ENCODE measurements around the gene VPS13D.
"Not testable (repeated sequence)": the region's sequence is repeated elsewhere in the genome, so short reads cannot be mapped to it uniquely, and the experiment has no call there.

Gene VPS13D

DNA sequence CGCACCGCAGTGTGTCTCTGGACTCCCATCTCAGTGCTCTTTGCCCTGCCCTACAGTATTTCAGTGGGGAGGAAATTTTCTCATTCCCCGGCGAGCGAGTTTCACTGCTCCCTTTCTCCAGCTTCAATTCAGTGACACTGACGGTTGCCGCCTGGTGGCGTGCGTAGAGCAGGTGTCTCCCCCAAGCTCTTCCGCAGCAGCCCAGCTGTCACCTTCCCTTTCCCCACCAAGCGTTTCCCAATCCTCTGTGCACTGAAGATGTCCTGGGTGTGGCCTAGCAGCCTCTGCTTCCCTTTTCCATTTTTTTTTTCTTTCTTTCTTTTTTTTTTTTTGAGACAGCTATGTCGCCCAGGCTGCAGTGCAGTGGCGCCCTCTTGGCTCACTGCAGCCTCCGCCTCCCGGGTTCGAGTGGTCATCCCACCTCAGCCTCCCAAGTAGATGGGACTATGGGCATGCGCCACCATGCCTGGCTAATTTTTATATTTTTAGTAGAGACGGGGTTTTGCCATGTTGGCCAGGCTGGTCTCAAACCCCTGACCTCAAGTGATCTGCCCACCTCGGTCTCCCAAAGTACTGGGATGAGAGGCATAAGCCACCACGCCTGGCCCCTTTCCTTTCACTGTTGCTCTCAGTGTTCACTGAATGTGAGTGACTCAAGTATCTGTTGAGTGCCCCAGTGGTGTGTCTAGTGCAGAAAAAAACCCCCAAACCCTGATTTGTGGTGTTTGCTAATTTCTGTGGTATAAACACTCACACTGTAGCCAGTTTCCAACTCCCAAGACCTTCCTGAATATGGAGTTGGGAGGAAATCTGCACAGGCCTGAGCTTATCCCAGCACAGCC is 33.0 kb upstream of the VPS13D start:
- no peak for DNase-seq

DNA sequence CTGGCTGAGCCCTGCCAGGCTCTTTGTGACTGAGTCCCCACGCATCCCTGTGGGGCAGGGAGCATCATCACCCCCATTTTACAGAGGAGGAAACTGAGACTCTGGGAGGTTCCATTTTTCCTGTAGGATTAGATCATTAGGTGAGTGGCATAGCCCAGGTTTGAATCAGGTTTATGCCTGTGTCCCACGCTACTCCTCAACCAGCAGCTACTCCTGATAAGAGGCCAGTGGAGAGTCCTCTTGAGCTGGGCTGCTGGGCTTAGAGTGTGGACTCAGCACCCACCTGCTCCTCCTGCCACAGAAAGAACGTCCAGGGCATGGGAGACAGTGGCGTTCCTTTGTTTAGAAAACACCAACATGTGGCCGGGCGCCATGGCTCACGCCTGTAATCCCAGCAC is 32.3 kb upstream of the VPS13D start:
- no peak for DNase-seq

DNA sequence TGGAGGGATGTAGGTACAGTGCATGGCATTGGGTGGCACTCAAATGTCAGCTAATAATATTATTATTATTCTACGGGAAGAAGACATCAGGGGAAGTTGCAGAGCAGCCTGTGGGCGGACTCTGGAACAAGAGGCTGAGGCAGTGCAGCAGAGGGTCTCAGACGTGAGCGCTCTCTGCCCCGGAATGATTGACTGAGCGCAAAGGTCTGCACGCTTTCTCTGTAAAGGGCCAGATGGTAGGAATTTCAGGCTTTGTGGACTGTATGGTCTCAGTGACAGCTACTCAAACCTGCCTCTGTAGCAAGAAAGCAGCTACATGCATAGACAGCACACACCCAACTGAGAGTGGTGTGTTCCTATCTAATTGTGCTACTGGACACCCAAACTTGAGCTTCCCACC is 29.6 kb upstream of the VPS13D start:
- DNase-seq: no peak

DNA sequence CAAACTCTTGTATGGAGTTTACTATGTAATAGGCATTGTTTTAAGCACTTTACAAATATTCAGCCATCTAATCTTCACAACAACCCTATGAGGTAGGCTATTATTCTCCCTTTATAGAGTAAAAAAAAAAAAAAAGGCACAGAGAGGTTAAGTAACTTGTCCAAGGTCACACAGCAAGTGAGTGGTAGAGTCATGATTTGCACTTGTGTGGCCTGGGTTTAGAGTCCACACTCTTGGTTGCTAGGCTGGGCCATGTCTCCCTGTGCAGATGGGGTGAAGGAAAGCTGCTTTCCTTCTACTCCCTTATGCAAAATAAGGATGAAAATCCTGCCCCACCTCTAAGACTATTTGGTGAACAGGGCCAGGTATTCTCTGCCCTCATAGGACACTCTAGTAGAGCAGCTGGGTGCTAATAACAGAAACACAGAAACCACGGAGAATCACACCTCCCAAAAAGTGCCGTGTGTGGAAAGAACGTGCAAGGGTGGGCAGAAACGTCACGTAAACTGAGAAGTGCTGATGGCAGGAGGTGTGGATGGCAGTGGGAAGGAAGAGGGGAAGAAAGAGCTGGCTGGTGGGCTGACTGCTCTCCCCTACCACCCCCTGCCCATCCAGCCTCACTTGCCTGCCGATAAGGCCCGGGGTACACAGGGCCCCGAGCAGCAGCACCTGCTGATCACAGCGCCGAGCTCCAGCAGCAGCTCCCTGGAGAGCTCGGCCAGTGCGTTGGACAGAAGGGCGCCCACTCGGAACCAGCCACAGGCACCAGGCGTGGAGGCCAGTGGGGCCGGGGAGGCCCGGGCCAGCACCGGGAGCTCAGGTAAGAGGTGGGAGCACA is 28.3 kb upstream of the VPS13D start:
- no peak for DNase-seq

DNA sequence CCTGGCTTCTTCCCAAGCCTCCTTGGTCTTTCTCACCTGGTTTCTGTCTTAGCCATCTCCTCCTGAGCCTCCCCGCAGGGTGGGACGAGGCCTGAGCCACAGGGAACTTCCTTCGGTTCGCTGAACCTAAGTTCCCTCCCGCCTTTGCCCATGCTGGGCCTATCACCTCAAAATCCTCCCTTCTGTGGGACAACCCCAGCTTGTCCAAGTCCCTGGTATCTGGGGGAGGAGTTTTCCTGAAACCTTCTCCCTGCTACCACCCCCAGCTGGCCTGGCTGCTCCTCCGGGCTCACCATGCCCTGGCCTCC is 27.7 kb upstream of the VPS13D start:
- no peak for DNase-seq

DNA sequence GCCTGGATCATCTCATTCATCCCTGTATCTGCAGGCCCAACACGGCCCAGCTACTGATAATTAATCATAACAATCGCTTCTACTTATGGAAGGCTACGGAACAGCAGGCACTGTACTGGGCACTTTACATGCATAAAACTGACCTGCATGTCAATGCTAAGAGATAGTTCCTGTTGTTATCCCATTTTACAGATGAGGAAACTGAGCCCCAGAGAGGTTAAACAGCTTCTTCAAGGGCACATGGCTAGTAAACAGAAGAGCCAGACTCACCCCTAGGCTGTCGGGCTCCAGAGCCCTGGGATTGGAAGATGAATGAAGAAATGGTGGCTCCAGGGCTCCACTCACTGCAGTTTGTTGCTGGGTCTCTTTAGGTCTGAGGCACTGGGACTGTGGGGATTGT is 27.3 kb upstream of the VPS13D start:
- DNase-seq: no peak

DNA sequence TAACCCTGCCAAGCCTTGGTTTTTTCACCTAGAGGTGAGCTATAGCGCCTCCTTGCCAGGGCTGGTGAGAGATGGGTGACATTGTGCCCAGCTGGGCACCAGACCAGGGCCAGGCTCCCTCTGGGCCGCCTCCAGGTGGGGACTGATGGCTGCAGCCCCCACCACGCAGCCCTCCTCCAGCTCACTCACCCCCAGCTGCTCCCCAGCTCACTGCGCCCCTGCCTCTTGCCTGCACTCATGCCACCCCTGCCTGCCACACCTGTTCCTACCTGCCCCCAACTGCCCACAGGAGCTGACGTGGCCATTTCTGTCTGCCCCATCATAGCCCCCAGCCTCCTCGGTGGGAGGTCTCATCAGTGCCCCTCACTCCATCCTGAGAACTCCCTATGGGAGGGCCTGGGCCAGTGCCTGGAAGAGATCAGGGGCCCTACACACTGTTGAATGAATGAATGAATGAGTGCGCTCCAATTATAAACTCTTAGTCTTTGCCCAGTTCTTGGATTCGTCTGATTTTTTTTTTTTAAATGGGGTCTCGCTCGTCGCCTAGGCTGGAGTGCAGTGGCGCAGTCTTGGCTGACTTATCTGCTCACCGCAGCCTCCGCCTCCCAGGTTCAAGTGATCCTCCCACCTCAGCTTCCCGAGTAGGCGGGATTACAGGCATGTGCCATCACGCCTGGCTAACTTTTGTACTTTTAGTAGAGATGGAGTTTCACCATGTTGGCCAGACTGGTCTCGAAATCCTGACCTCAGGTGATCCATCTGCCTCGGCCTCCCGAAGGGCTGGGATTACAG is 26.4 kb upstream of the VPS13D start:
- DNase-seq: no peak

DNA sequence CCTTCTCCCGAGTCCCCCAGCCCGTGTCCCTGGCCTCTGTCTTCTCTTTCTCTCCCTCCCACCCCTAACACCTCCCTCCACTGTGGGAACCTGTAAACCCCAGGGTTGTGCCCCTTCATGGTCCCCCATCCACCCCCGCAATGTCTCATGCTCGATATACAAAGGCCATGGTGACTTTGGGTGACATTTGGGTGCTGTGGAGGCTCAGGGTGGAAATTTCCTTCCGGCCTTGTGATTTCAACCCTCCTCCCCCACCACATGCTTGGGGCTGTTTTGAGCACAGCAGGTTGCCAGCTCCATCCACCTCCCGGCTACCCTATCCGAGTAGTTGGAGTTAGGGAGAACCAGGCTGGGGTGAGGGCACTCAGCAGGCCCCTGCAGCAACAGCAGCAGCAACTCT is 25.7 kb upstream of the VPS13D start:
- DNase-seq: no peak

DNA sequence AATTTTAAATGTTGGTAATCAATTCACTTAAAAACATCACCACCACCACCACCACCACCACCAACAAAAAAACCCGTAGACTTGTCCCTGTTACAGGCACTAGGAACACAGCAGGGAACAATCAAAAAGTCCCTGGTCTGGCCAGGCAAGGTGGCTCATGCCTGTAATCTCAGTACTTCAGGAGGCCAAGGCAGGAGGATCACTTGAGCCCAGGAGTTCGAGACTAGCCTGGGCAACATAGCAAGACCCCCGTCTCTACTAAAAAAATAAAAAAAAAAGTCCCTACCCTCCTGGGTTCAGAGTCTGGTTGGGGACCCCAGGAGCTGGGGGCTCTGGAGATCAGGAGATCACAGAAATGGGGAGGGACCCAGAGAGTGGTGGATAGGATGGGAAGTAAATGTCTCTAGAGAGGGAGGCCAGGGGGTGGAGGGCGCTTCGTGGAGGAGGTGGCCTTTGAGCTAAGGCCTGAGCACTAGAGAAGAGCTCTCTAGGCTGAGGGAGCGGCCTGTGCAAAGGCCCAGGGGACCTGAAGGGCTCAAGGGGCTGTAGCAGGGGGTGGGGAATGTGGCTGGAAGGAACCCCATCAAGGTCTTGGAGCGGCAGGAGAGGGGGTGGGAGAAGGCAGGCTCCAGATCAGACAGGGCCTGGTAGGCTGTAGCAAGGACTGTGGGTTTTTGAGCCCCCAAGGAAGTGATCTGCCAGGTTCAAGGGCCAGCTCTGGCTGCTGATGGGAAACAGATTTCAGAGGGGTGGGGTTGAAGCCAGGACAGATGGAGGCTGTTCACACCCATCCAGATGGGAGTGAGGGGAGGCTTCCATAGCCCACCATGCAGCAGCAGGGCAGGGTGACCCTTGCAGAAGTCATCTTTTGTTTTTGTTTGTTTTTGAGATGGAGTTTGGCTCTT is 24.8 kb upstream of the VPS13D start:
- DNase-seq: no peak

DNA sequence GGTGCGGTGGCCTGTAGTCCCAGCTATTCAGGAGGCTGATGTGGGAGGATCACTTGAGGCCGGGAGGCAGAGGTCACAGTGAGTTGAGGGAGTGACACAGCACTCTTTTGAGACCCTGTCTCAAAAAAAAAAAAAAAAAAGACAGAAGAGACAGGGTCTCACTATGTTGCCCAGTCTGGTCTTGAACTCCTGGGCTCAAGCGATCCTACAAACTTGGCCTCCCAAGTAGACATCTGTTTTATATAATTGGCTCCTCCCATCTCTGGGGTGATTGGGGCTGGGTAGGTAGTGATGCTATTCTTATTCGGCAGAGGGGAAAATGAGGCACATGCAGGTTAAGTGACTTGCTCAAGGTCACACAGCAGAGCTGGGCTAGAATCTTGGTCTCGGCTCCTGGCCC is 23.6 kb upstream of the VPS13D start:
- no peak for DNase-seq

DNA sequence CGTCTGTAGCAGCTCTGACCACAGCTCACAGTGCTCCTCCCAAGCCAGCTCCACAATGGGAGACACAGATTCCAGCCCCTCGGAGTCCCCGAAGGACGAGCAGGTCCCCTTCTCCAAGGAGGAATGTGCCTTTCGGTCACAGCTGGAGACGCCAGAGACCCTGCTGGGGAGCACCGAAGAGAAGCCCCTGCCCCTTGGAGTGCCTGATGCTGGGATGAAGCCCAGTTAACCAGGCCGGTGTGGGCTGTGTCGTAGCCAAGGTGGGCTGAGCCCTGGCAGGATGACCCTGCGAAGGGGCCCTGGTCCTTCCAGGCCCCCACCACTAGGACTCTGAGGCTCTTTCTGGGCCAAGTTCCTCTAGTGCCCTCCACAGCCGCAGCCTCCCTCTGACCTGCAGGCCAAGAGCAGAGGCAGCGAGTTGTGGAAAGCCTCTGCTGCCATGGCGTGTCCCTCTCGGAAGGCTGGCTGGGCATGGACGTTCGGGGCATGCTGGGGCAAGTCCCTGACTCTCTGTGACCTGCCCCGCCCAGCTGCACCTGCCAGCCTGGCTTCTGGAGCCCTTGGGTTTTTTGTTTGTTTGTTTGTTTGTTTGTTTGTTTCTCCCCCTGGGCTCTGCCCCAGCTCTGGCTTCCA is 22.9 kb upstream of the VPS13D start:
- no peak for DNase-seq

DNA sequence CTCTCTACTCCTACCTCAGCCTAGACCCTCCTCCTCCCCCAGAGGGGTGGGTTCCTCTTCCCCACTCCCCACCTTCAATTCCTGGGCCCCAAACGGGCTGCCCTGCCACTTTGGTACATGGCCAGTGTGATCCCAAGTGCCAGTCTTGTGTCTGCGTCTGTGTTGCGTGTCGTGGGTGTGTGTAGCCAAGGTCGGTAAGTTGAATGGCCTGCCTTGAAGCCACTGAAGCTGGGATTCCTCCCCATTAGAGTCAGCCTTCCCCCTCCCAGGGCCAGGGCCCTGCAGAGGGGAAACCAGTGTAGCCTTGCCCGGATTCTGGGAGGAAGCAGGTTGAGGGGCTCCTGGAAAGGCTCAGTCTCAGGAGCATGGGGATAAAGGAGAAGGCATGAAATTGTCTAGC is 21.6 kb upstream of the VPS13D start:
- DNase-seq: no peak

DNA sequence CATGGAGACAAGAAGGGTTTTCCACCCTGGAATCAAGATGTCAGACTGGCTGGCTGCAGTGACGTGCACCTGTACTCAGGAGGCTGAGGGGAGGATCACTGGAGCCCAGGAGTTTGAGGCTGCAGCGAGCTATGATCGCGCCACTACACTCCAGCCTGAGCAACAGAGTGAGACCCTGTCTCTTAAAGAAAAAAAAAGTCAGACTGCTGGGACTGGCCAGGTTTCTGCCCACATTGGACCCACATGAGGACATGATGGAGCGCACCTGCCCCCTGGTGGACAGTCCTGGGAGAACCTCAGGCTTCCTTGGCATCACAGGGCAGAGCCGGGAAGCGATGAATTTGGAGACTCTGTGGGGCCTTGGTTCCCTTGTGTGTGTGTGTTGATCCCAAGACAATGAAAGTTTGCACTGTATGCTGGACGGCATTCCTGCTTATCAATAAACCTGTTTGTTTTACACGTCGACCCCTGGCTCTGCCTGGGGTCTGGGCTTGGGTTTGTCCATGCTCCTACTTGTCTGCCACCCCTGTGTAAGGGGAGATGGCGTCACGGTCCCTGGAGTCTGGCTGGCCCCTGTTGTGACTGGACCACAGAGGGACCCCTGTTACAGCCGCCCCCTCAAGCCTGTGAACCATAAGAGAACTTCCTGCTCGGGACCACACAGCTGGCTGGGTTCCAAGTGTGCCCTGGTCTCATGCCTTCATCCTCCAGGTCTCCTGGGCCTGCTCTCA is 20.9 kb upstream of the VPS13D start:
- peak; percentile 25 for DNase-seq

DNA sequence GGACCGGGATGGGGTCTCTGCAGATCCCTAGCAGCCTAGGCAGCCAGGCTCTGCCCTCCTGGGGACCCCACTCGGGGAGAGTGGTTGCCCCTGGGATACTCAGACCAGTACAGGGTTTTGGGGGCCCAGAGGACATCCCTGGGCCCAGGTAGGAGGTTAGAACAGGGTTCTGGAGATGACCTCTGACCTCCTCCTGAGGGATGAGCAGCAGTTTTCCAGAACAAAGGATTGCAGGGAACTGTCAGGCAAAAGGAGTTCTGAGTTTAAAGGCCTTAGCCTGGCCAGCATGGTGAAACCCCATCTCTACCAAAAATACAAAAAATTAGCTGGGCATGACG is 20.4 kb upstream of the VPS13D start:
- no peak for DNase-seq

DNA sequence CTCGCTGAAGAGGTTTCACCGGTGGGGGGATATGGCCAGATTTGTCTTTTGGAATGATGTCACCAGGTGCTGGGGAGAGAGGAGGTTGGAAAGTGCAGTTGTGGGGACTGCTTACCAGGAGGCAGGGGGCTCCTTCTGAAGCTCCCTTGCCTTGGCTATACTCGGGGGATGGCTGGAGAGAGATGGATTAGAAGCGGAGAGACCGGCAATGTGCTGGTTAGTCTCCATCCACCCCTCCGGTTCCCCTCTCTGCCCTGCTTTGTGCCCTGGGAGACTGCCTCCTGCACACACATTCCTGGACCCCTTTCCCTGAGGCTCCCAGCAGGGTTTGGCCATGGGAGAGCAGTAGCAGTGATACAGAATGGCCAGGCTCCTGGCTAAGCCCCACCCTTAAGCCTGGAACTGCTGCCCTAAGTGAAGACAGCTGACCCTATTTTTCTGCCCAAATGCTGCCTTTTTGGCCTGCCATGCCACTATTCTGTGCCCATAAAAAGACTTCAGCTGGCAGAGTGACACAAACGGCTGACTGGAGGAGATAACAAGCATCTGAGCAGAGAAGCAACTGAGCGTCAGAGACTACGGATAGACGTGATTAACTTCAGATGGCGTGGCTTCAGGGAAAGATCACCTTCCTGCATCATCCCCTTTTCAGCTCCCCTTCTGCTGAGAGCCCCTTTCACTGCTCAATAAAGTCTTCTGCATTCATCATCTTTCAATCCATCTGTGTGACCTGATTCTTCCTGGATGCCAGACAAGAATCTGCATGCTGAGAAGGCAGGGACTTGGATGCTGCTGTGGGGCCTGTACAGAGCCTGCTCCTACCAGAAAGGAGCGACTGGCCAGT is 14.5 kb upstream of the VPS13D start:
- no peak for DNase-seq

DNA sequence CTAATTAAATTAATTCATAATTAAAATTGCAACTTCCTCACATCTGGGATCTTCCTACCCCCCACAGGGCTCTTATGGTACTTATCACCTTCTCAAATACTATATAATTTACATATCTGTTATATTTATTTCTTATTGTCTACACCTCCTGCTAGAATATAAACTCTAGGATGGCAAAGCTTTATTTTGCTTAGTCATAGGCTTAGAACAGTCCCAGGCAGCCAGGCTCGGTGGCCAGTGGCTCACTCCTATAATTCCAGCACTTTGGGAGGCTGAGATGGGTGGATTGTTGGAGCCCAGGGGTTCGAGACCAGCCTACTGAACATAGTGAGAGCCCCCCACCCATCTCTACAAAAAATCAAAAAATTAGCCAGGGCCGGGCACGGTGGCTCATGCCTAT is 10.0 kb upstream of the VPS13D start:
- DNase-seq: no peak

DNA sequence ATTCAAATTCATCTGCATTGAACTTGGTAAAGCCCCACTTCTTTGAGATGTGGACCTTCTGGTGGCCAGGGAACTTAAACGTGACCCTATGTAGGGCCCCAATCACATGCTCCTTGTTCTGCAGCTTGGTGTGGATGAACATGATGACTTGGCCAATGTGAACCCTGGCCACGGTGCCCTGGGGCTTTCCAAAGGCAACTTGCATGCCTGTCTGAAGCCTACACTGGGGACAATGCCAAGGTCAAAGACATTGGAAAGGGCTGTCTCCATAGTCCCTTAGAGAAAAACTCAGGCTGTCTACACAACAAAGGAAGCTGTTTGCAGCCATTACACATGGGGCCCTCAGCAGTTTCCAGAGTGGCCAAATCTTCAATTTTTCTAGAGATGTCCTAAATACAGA is 8.9 kb upstream of the VPS13D start:
- DNase-seq: no peak

DNA sequence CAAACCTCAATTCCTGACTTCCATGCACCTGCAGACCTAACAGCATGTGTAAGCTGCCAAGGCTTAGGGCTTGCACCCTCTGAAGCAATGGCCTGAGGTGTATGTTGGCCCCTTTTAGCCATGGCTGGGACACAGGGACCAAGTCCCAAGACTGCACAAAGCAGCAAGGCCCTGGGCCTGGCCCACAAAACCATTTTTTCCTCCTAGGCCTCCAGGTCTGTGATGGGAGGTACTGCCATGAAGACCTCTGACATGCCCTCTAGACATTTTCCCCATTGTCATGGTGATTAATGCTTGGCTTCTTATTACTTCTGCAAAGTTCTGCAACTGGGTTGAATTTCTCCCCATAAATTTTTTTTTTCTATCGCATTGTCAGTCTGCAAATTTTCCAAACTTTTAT is 7.1 kb upstream of the VPS13D start:
- not testable (repeated sequence) for DNase-seq

DNA sequence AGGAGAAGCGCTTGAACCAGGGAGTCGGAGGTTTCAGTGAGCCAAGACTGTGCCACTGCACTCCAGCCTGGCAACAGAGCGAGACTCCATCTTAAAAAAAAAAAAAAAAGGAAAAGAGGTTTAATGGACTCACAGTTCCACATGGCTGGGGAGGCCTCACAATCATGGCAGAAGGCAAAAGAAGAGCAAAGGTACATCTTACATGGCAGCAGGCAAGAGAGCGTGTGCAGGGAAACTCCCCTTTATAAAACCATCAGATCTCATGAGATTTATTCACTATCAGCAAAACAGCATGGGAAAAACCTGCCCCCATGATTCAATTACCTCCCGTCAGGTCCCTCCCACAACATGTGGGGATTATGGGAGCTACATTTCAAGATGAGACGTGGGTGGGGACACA is 5.7 kb upstream of the VPS13D start:
- not testable (repeated sequence) for DNase-seq

DNA sequence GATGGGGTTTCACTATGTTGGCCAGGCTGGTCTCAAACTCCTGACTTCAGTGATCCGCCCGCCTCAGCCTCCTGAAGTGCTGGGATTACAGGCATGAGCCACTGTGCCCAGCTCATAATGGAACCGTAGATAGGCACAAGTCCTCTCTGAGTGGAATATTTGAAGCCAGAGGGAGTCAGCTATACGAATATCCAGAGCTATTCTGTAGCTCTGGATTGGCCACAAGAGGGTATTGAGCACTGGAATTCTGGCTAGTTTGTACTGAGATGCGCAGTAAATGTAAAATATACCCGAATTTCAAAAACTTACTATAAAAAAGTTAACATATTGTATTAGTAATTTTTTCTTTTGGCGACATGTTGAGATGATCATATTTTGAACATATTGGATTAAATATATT is 851 bp upstream of the VPS13D start:
- DNase-seq: no peak
